Lower leg skin (tissue), 4 donors: ENCODE measurements around the gene LSMEM2. TPM values are rescaled to one million over a fixed set of nuclear protein-coding genes. Genes with fewer than 3 reads are reported as not detected.
A peak's percentile ranks its signal among the peaks of the same experiment; 100 is the strongest.

Source experiments
- DNase-seq, 2 donors: peaks; one replicate each; pipeline ENCODE4 v3.0.0-alpha.2; 2019; ENCODE audit warnings: low spot score in 2 of 2
- H3K4me3 ChIP-seq: fragments of 200-600 bp; sonication (generic); 2 replicates; pipeline ENCODE4 v1.5.1; 2017; ENCODE audit warnings: mild to moderate bottlenecking, low read depth; ENCODE audit not compliant: poor library complexity, severe bottlenecking
- CTCF ChIP-seq, 3 donors: fragments of 450-650 bp; IDR thresholded peaks; one replicate each; pipeline ENCODE4 v1.5.1; 2016; ENCODE audit warnings: antibody characterized with exemption in 3 of 3, mild to moderate bottlenecking in 3 of 3, moderate library complexity in 2 of 3
- POLR2A ChIP-seq, 2 donors: fragments of 450-650 bp; IDR thresholded peaks; one replicate each; pipeline ENCODE4 v1.6.1; 2016 to 2017; ENCODE audit warnings: antibody characterized with exemption in 2 of 2, mild to moderate bottlenecking in 1 of 2, moderate library complexity in 1 of 2
- WGBS, 2 donors: methylation state at CpG; one replicate each; pipeline ENCODE4 v1.1.5; 2018; 5-methylcytosine and 5-hydroxymethylcytosine counted together
- intact Hi-C: fragments of 100-400 bp; cut with DNase I; formaldehyde crosslinking; loops from one replicate; pipeline ENCODE4 v1.15.0; 2023; ENCODE audit warnings: low total_unique reads
- total RNA-seq, 4 donors: library from RNA; depleted of rRNA; stranded (reverse); fragments of >200 nt; gene quantifications; one replicate each; pipeline ENCODE4 v1.1.0, GENCODE V29; 2016

LSMEM2 gene
- total RNA-seq, 4 donors from 2014 or later: 0.37 to 0.62 TPM; not detected in 2

- intact Hi-C loops: no loop called here
- DNase-seq: no peak
- 84 to 91% methylated on average over 20 of the region's 20 CpGs for WGBS, 2 donors
- H3K4me3 ChIP-seq: no peak overlapping the region
- no peak for TF ChIP-seq CTCF (IDR thresholded peaks at IDR 0.05)
- no peak for TF ChIP-seq POLR2A (IDR thresholded peaks at IDR 0.05)
Measured at GRCh38 chr3:50256978-50257890, 21.7 kb upstream of the LSMEM2 start.

- TF ChIP-seq CTCF (IDR thresholded peaks at IDR 0.05): no peak
- TF ChIP-seq POLR2A (IDR thresholded peaks at IDR 0.05): no peak
- intact Hi-C loops: no loop called here
- H3K4me3 ChIP-seq: no peak overlapping the region
- WGBS, 2 donors: 80 to 85% methylated on average over 16 to 17 of the region's 17 CpGs
- no peak for DNase-seq
Measured at GRCh38 chr3:50258029-50258680, 20.7 kb upstream of the LSMEM2 start.

GRCh38 chr3:50258979-50259378 lies 19.9 kb upstream of the LSMEM2 start:
- 39 to 45% methylated on average over 16 of the region's 16 CpGs for WGBS, 2 donors
- no peak overlapping the region for H3K4me3 ChIP-seq
- DNase-seq: peak in 1 of 2 donors; percentile 87
- TF ChIP-seq POLR2A (IDR thresholded peaks at IDR 0.05) (no peak), CTCF (IDR thresholded peaks at IDR 0.05) (no peak)
- intact Hi-C loops: no loop called here

- intact Hi-C loops: no loop called here
- H3K4me3 ChIP-seq: no peak overlapping the region
- peak in 1 of 2 donors; percentile 87 for DNase-seq
- TF ChIP-seq POLR2A (IDR thresholded peaks at IDR 0.05): no peak
- no peak for TF ChIP-seq CTCF (IDR thresholded peaks at IDR 0.05)
- 37 to 48% methylated on average over 13 to 18 of the region's 18 CpGs for WGBS, 2 donors
Measured at GRCh38 chr3:50259432-50260026, 19.4 kb upstream of the LSMEM2 start.

DNA sequence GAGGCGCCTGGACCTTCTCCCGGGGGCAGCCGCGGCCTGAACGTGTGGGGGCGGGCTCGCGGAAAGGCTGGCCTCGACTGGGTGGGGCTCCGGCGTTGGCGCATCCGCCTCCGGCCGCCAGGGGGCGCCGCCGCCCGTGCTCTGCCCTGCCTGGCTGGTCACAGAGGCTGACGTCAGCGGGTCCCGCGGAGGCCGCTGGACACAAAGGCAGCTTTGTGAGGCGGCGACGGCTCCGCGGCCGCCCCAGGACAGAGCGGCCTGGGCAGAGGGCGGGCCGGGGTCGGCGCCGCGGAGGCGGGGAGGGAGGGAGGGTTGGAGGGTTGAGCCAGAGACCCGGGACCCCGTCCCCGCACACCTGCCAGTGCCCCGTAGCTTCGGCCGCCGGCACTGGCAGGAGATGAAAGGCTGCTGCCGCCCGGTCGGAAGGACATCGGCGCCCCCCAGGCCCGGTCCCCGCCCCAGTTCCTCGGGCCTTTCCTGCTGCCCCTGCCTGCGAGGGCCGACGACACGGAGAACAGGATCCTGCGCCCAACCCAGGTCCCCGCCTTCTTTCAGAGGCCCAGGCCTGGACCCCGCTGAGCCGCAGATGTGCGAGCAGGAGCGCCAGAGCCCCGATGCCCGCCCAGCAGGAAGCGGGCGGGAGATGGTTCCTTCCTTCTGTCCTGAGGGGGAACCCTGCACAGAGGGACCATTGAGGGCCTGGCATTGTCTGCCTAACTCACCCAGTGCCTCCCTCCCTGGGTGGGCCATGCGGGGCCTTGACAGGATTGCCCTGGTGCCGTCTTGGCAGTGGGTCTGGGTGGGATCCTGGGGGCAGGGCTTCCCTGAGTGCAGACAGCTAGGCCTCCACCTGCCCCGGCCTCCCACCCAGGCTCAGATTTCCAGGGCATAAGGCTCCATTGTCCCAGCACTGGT lies 18.6 kb upstream of the LSMEM2 start:
- intact Hi-C loops: no loop called here
- WGBS, 2 donors: 3 to 5% methylated on average over 32 to 41 of the region's 70 CpGs
- DNase-seq: peak; percentile 88 to 99

More for the DNA sequence above, 18.6 kb upstream of the LSMEM2 start:
- H3K4me3 ChIP-seq: no peak overlapping the region
- TF ChIP-seq CTCF (IDR thresholded peaks at IDR 0.05) (peak in 1 of 3 donors; percentile 90), POLR2A (IDR thresholded peaks at IDR 0.05) (no peak)
